ENCODE measurements around the gene STRN3. TPM values are rescaled to one million over a fixed set of nuclear protein-coding genes. Genes with fewer than 3 reads are reported as not detected.
"Not testable (repeated sequence)": the region's sequence is repeated elsewhere in the genome, so short reads cannot be mapped to it uniquely, and the experiment has no call there.

STRN3 gene
- total and polyA plus RNA-seq, 5 donors, result 16.8 to 57.9 (median 49.2) TPM

- intact Hi-C loops (cut with DNase I), result loop anchor here in 2 of 4 donors (5.0 kb wide), 1 partner anchor 98 kb away; no protein-coding TSS in a partner anchor
- ATAC-seq, result no peak
- Histone ChIP-seq H3K27me3 (ENCODE audit: control insufficient read depth, insufficient read depth) (no peaks in the 10 kb centered on the region), H3K27ac (ENCODE audit: low read length) (no peak overlapping the region), H3K4me1 (ENCODE audit: control insufficient read depth, insufficient read depth, low read length) (no peaks in the 10 kb centered on the region), H3K9me3 (ENCODE audit: control insufficient read depth, low read length) (no peaks in the 10 kb centered on the region), H3K4me3 (ENCODE audit: low read length) (no peak overlapping the region)
- no peak for DNase-seq
- WGBS, result 92% methylated on average over 2 of the region's 2 CpGs
These were observed 42.3 kb downstream of the STRN3 start for GRCh38 chr14:30983858-30984257.

GRCh38 chr14:30982533-30982932 lies 43.6 kb downstream of the STRN3 start:
- ATAC-seq, result no peak
- intact Hi-C loops (cut with DNase I), result loop anchor here in 2 of 4 donors (5.0 kb wide), 1 partner anchor 100 kb away; no protein-coding TSS in a partner anchor
- no peak overlapping the region for H3K27ac ChIP-seq (ENCODE audit: low read length)

GRCh38 chr14:30980980-30981379 lies 45.2 kb downstream of the STRN3 start:
- no peak for DNase-seq
- 91% methylated on average over 3 of the region's 3 CpGs for WGBS
- Histone ChIP-seq H3K9me3 (ENCODE audit: control insufficient read depth, low read length) (no peaks in the 10 kb centered on the region), H3K27ac (ENCODE audit: low read length) (no peak overlapping the region), H3K27me3 (ENCODE audit: control insufficient read depth, insufficient read depth) (no peaks in the 10 kb centered on the region), H3K4me1 (ENCODE audit: control insufficient read depth, insufficient read depth, low read length) (no peaks in the 10 kb centered on the region), H3K4me3 (ENCODE audit: low read length) (no peak overlapping the region)
- intact Hi-C loops (cut with DNase I), result loop anchor here in 3 of 4 donors (2.0 to 5.0 kb wide), 2 partner anchors 101 to 102 kb away; no protein-coding TSS in a partner anchor
- no peak for ATAC-seq

More at GRCh38 chr14:30982533-30982932, 43.6 kb downstream of the STRN3 start:
- 74% methylated on average over 7 of the region's 7 CpGs for WGBS
- Histone ChIP-seq H3K4me3 (ENCODE audit: low read length) (no peak overlapping the region), H3K4me1 (ENCODE audit: control insufficient read depth, insufficient read depth, low read length) (no peaks in the 10 kb centered on the region), H3K27me3 (ENCODE audit: control insufficient read depth, insufficient read depth) (no peaks in the 10 kb centered on the region), H3K9me3 (ENCODE audit: control insufficient read depth, low read length) (no peaks in the 10 kb centered on the region)
- DNase-seq, result no peak

GRCh38 chr14:30980106-30980704 lies 46.0 kb downstream of the STRN3 start:
- not testable (repeated sequence) for H3K4me1 ChIP-seq (ENCODE audit: control insufficient read depth, insufficient read depth, low read length); H3K9me3 ChIP-seq (ENCODE audit: control insufficient read depth, low read length); H3K4me3 ChIP-seq (ENCODE audit: low read length); H3K27ac ChIP-seq (ENCODE audit: low read length); H3K27me3 ChIP-seq (ENCODE audit: control insufficient read depth, insufficient read depth)
- intact Hi-C loops (cut with DNase I), result loop anchor here in 3 of 4 donors (2.0 to 5.0 kb wide), 2 partner anchors 102 to 103 kb away; no protein-coding TSS in a partner anchor
- peak; percentile 71 for ATAC-seq
- 74% methylated on average over 13 of the region's 13 CpGs for WGBS
- DNase-seq, result peak in 1 of 3 donors; percentile 50

GRCh38 chr14:30977752-30978151 lies 48.4 kb downstream of the STRN3 start:
- no peaks in the 10 kb centered on the region for H3K27me3 ChIP-seq (ENCODE audit: control insufficient read depth, insufficient read depth)
- WGBS, result 84% methylated on average over 2 of the region's 2 CpGs
- H3K4me1 ChIP-seq (ENCODE audit: control insufficient read depth, insufficient read depth, low read length), result peaks cover 4% of the 10 kb centered on the region
- intact Hi-C loops (cut with DNase I), result loop anchor here in 1 of 4 donors (5.0 kb wide), 1 partner anchor 105 kb away; no protein-coding TSS in a partner anchor
- ATAC-seq, result no peak
- no peak overlapping the region for H3K4me3 ChIP-seq (ENCODE audit: low read length)
- no peak for DNase-seq
- H3K27ac ChIP-seq (ENCODE audit: low read length), result no peak overlapping the region
- H3K9me3 ChIP-seq (ENCODE audit: control insufficient read depth, low read length), result no peaks in the 10 kb centered on the region

- DNase-seq (no peak), ATAC-seq (peak in 1 of 2 donors; percentile 63)
- Histone ChIP-seq H3K4me1 (ENCODE audit: control insufficient read depth, insufficient read depth, low read length) (peaks cover 4% of the 10 kb centered on the region), H3K27ac (ENCODE audit: low read length) (no peak overlapping the region), H3K4me3 (ENCODE audit: low read length) (no peak overlapping the region), H3K9me3 (ENCODE audit: control insufficient read depth, low read length) (no peaks in the 10 kb centered on the region), H3K27me3 (ENCODE audit: control insufficient read depth, insufficient read depth) (no peaks in the 10 kb centered on the region)
- 83% methylated on average over 4 of the region's 4 CpGs for WGBS
- intact Hi-C loops (cut with DNase I), result loop anchor here in 1 of 4 donors (5.0 kb wide), 1 partner anchor 108 kb away; no protein-coding TSS in a partner anchor
These were observed 51.6 kb downstream of the STRN3 start for GRCh38 chr14:30974628-30975027.

- intact Hi-C loops (cut with DNase I), result no loop called here
- H3K27me3 ChIP-seq (ENCODE audit: control insufficient read depth, insufficient read depth), result no peaks in the 10 kb centered on the region
- ATAC-seq, result no peak
- H3K27ac ChIP-seq (ENCODE audit: low read length), result no peak overlapping the region
- no peaks in the 10 kb centered on the region for H3K9me3 ChIP-seq (ENCODE audit: control insufficient read depth, low read length)
- no peak for DNase-seq
- no peak overlapping the region for H3K4me3 ChIP-seq (ENCODE audit: low read length)
- 84% methylated on average over 7 of the region's 7 CpGs for WGBS
- H3K4me1 ChIP-seq (ENCODE audit: control insufficient read depth, insufficient read depth, low read length), result peaks cover 4% of the 10 kb centered on the region
These were observed 53.1 kb downstream of the STRN3 start for GRCh38 chr14:30972882-30973582.

GRCh38 chr14:30972036-30972732 lies 54.0 kb downstream of the STRN3 start:
- H3K9me3 ChIP-seq (ENCODE audit: control insufficient read depth, low read length); intact Hi-C loops (cut with DNase I); H3K27me3 ChIP-seq (ENCODE audit: control insufficient read depth, insufficient read depth); H3K4me1 ChIP-seq (ENCODE audit: control insufficient read depth, insufficient read depth, low read length); H3K27ac ChIP-seq (ENCODE audit: low read length); ATAC-seq; DNase-seq; H3K4me3 ChIP-seq (ENCODE audit: low read length): not testable (repeated sequence)
- 97% methylated on average over 11 of the region's 11 CpGs for WGBS

- Histone ChIP-seq H3K27me3 (ENCODE audit: control insufficient read depth, insufficient read depth) (no peaks in the 10 kb centered on the region), H3K9me3 (ENCODE audit: control insufficient read depth, low read length) (peaks cover 3% of the 10 kb centered on the region), H3K4me1 (ENCODE audit: control insufficient read depth, insufficient read depth, low read length) (peaks cover 4% of the 10 kb centered on the region), H3K4me3 (ENCODE audit: low read length) (no peak overlapping the region), H3K27ac (ENCODE audit: low read length) (no peak overlapping the region)
- ATAC-seq (no peak), DNase-seq (no peak)
- 94% methylated on average over 5 of the region's 5 CpGs for WGBS
- intact Hi-C loops (cut with DNase I), result no loop called here
These were observed 54.6 kb downstream of the STRN3 start for GRCh38 chr14:30971586-30971985.

GRCh38 chr14:30969796-30970195 lies 56.4 kb downstream of the STRN3 start:
- ATAC-seq; intact Hi-C loops (cut with DNase I); DNase-seq; H3K4me1 ChIP-seq (ENCODE audit: control insufficient read depth, insufficient read depth, low read length); H3K27me3 ChIP-seq (ENCODE audit: control insufficient read depth, insufficient read depth); H3K4me3 ChIP-seq (ENCODE audit: low read length); H3K27ac ChIP-seq (ENCODE audit: low read length); H3K9me3 ChIP-seq (ENCODE audit: control insufficient read depth, low read length): not testable (repeated sequence)
- WGBS, result 83% methylated on average over 4 of the region's 4 CpGs

All from right cardiac atrium (tissue), 5 donors.